SK-N-SH treated with all-trans-retinoic acid at 6 μM for 48 hours (cell line): ENCODE results near the gene BIRC2.

Source experiments
- ARNTL ChIP-seq: fragments of 450-650 bp; formaldehyde crosslinking; IDR thresholded peaks from 2 replicates; pipeline ENCODE4 v1.5.0; 2020; ENCODE audit warnings: low read depth, mild to moderate bottlenecking, moderate library complexity, borderline replicate concordance
- ISL1 ChIP-seq: fragments of 250-450 bp; sonication (Bioruptor Pico); IDR thresholded peaks from 2 replicates; pipeline ENCODE4 v2.1.2; 2022; ENCODE audit warnings: mild to moderate bottlenecking, moderate library complexity
- PPARA ChIP-seq: fragments of 250-450 bp; sonication (Bioruptor Pico); IDR thresholded peaks from 2 replicates; pipeline ENCODE4 v1.5.0; 2020; ENCODE audit warnings: mild to moderate bottlenecking, borderline replicate concordance
- TSHZ2 ChIP-seq: fragments of 250-450 bp; sonication (Bioruptor Pico); IDR thresholded peaks from 2 replicates; pipeline ENCODE4 v1.5.0; 2020; ENCODE audit warnings: mild to moderate bottlenecking, moderate library complexity
- ZC3H10 ChIP-seq: fragments of 250-450 bp; sonication (Bioruptor Pico); IDR thresholded peaks from 2 replicates; pipeline ENCODE4 v1.5.1; 2021; ENCODE audit warnings: mild to moderate bottlenecking, moderate library complexity
- ZFP30 ChIP-seq: fragments of 450-650 bp; formaldehyde crosslinking; IDR thresholded peaks from 2 replicates; pipeline ENCODE4 v1.5.0; 2022; ENCODE audit warnings: mild to moderate bottlenecking, moderate library complexity
- ZNF8 ChIP-seq: fragments of 450-650 bp; formaldehyde crosslinking; IDR thresholded peaks from 2 replicates; pipeline ENCODE4 v1.5.0; 2020; ENCODE audit warnings: mild to moderate bottlenecking, moderate library complexity

GRCh38 chr11:102332611-102332994 is 14.4 kb upstream of the BIRC2 start:
- TF ChIP-seq ZFP30 (no peak), PPARA (CRISPR knock-in tag) (no peak), TSHZ2 (CRISPR knock-in tag) (no peak), ARNTL (CRISPR knock-in tag) (no peak), ZNF8 (CRISPR knock-in tag) (no peak), ZC3H10 (CRISPR knock-in tag) (no peak), ISL1 (no peak)
